ENCODE data around the gene F8A1.
A peak's percentile ranks its signal among the peaks of the same experiment; 100 is the strongest.
"Not testable (repeated sequence)": the region's sequence is repeated elsewhere in the genome, so short reads cannot be mapped to it uniquely, and the experiment has no call there.

The F8A1 gene

DNA sequence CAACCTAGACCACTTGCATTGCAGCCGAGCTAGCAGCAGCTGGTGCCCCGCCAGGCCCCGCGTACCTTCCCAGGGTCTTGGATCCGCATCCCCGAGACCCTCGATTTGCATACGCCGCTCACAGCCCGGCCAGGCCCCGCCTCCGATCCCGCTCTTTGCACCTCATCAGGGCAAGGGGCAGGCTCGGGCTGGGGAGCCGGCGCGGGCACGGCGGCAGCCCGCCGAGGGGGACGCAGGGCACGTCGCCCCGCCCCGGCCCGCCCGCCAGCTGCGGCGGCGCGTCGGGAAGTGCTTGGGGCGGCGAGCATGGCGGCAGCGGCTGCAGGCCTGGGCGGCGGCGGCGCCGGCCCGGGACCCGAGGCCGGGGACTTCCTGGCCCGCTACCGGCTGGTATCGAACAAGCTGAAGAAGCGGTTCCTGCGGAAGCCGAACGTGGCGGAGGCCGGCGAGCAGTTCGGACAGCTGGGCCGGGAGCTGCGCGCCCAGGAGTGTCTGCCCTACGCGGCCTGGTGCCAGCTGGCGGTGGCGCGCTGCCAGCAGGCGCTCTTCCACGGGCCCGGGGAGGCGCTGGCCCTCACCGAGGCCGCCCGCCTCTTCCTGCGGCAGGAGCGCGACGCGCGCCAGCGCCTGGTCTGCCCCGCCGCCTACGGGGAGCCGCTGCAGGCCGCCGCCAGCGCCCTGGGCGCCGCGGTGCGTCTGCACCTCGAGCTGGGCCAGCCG lies at the start of gene F8A1:
TSS of gene F8A1 (plus strand) at position 287 of the 720 bp plus-strand sequence. CDS start at position 307, 20 bp downstream.
- not testable (repeated sequence) for DNase-seq

DNA sequence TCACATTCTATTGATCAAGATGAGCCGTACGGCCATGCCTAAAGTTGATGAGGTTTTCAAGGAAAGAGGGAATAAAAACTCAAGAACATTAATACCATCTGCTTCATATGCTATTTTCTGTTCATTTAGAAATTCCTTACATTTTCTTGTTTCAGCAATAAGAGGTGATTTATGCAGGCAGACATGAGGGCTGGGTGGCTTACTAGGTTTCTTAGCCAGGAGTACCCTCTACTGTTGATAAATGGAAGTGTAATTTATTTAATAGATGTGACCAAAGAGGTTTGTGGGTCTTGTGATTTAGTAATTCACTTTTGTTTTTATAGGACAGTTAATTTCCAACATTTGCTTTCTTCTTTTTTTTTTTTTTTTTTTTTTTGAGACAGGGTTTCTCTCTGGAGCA lies 45.3 kb upstream of the F8A1 start:
- DNase-seq: peak; percentile 78

GRCh38 chrX:154850957-154851611 lies 35.1 kb upstream of the F8A1 start:
- DNase-seq: no peak

GRCh38 chrX:154855256-154855655 lies 30.9 kb upstream of the F8A1 start:
- DNase-seq: peak; percentile 4

DNA sequence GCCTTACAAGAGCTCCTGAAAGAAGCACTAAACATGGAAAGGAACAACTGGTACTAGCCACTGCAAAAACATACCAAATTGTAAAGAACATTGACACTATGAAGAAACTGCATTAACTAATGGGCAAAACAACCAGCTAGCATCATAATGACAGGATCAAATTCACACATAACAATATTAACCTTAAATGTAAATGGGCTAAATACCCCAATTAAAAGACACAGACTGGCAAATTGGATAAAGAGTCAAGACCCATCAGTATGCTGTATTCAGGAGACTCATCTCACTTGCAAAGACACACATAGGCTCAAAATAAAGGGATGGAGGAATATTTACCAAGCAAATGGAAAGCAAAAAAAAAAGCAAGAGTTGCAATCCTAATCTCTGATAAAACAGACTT lies 17.6 kb upstream of the F8A1 start:
- not testable (repeated sequence) for DNase-seq

- DNase-seq: no peak
Observed at GRCh38 chrX:154873329-154873728, 12.8 kb upstream of the F8A1 start.

DNA sequence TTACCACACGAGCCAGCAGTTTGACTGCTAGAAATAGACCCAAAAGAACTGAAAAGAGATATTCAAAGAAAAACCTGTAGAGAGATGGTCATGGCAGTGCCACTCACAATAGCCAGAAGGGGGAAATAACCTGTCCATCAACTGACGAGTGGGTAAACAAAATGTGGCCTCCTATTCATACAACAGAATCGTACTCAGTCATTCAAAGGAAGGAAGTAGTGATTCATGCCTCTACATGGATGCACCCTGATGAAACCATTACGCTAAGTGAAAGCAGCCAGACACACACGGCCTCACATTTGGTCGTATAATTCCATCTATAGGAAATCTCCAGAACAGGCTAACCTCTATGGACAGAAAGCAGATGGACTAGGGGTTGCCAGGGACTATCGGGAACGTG lies 2.1 kb upstream of the F8A1 start:
- not testable (repeated sequence) for DNase-seq

DNA sequence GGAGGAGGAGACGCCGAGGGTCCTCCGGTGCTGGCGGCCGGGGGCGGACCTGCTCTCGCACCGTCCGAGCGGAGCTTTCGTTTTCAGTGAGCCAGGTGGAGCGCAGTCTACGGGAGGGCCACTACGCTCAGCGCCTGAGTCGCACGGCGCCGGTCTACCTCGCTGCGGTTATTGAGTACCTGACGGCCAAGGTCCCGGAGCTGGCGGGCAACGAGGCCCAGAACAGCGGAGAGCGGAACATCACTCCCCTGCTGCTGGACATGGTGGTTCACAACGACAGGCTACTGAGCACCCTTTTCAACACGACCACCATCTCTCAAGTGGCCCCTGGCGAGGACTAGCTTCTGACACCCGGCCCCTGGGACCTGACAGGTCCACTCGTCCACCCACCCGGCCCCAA lies 1.1 kb upstream of the F8A1 start:
- not testable (repeated sequence) for DNase-seq

GRCh38 chrX:154885549-154885948 lies 606 bp upstream of the F8A1 start:
- DNase-seq: not testable (repeated sequence)

GRCh38 chrX:154886789-154887221 lies 650 bp downstream of the F8A1 start:
- not testable (repeated sequence) for DNase-seq

- DNase-seq: no peak
Observed at GRCh38 chrX:154890990-154891639, 5.0 kb downstream of the F8A1 start.

- no peak for DNase-seq
Observed at GRCh38 chrX:154892296-154892695, 6.1 kb downstream of the F8A1 start.

DNA sequence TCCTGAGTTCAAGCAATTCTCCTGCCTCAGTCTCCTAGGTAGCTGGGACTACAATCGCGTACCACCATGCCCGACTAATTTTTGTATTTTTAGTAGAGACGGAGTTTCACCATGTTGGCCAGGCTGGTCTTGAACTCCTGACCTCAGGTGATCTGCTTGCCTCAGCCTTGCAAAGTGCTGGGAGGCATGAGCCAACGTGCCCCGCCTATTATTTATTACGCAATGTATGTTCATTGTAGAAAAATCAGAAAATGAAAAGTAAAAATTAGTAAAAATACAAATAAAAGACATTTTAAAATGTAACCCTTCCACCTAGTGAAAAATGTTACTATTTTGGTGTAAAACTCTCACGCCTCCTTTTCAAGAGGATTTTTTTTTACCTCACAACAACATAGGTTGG lies 14.2 kb downstream of the F8A1 start:
- DNase-seq: no peak

DNA sequence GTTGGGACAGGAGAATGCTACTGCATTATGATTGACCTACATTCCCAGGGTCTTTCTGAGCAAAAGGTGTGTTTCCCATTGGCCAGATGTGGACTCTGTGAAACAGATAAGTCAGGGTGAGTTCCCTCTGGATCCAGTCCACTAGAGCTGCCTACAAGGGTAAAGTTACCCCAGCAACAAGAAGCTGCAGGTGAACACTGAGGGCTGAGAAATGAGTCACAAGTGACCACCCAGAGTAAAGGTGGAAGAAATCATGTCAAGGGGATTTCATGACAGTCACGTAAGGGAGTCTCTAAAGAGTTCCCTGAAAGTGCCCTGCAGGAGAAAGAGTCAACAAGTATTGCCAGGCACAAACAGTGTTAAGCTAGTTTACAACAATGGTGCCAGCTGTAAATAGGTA lies 16.3 kb downstream of the F8A1 start:
- DNase-seq: no peak

- DNase-seq: no peak
Observed at GRCh38 chrX:154908821-154909220, 22.7 kb downstream of the F8A1 start.

GRCh38 chrX:154910048-154910447 lies 23.9 kb downstream of the F8A1 start:
- not testable (repeated sequence) for DNase-seq

DNA sequence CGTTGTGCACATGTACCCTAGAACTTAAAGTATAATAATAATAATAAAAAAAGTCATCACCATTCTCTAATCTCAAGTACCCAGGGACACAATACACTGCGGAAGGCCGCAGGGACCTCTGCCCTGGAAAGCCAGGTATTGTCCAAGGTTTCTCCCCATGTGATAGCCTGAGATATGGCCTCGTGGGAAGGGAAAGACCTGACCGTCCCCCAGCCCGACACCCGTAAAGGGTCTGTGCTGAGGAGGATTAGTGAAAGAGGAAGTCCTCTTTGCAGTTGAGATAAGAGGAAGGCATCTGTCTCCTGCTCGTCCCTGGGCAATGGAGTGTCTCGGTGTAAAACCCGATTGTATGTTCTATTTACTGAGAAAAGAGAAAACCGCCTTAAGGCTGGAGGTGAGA lies 24.4 kb downstream of the F8A1 start:
- DNase-seq: peak; percentile 64

GRCh38 chrX:154914052-154914451 lies 27.9 kb downstream of the F8A1 start:
- DNase-seq: no peak

GRCh38 chrX:154918060-154918483 lies 31.9 kb downstream of the F8A1 start:
- peak; percentile 58 for DNase-seq

DNA sequence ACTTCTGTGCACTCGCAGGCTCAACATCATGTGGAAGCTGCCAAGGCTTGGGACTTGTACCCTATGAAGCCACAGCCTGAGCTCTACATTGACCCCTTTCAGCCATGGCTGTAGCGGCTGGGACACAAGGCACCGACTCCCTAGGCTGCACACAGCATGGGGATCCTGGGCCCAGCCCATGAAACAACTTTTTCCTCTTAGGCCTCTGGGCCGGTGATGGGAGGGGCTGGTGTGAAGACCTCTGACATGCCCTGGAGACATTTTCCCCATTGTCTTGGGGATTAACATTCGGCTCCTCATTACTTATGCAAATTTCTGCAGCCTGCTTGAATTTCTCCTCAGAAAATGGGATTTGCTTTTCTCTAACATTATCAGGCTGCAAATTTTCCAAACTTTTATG lies 38.6 kb downstream of the F8A1 start:
- not testable (repeated sequence) for DNase-seq
